Natural killer cell (primary cell): ENCODE data around the gene SEC22C. TPM values are rescaled to one million over a fixed set of nuclear protein-coding genes. Genes with fewer than 3 reads are reported as not detected.

ENCODE experiments used
- ATAC-seq, 3 donors: fragments of 150-1000 bp in 2 of 3; fragments of 200-7000 bp in 1 of 3; cut with Tn5 transposase; 1 replicate in 1 of 3; 2 replicates in 2 of 3; pipeline ENCODE4 v1.10.0; 2021; ENCODE audit warnings: mild to moderate bottlenecking in 2 of 3, moderate library complexity in 2 of 3
- DNase-seq, 2 donors: peaks; one replicate each; pipeline versions ENCODE4 v3.0.0 to v3.0.0-alpha.2; 2013 to 2021; ENCODE audit warnings: mixed read lengths in 1 of 2
- H3K27ac ChIP-seq: one replicate; pipeline ENCODE4 v1.5.1; 2013; ENCODE audit warnings: mild to moderate bottlenecking, low read length
- H3K27me3 ChIP-seq: one replicate; pipeline ENCODE4 v1.6.1; 2013; ENCODE audit warnings: low read length; ENCODE audit not compliant: control insufficient read depth, insufficient read depth
- H3K36me3 ChIP-seq: one replicate; pipeline ENCODE4 v1.6.1; 2013; ENCODE audit warnings: low read length; ENCODE audit not compliant: control insufficient read depth, insufficient read depth
- H3K4me1 ChIP-seq: one replicate; pipeline ENCODE4 v1.6.1; 2013; ENCODE audit warnings: low read length; ENCODE audit not compliant: control insufficient read depth, insufficient read depth
- H3K4me3 ChIP-seq: one replicate; pipeline ENCODE4 v1.5.1; 2013; ENCODE audit warnings: low read length
- H3K9me3 ChIP-seq: one replicate; pipeline ENCODE4 v1.6.1; 2013; ENCODE audit warnings: low read length; ENCODE audit not compliant: control insufficient read depth, insufficient read depth
- H3K27ac Mint-ChIP-seq, 2 donors: one replicate each; pipeline ENCODE4 v1.8.0; 2022; ENCODE audit warnings: mild to moderate bottlenecking in 2 of 2, mixed read lengths in 2 of 2, moderate library complexity in 1 of 2
- H3K27me3 Mint-ChIP-seq, 2 donors: one replicate each; pipeline ENCODE4 v1.8.0; 2022; ENCODE audit warnings: low read depth in 2 of 2, mixed read lengths in 2 of 2
- H3K36me3 Mint-ChIP-seq: one replicate; pipeline ENCODE4 v1.8.0; 2022; ENCODE audit warnings: mixed read lengths
- H3K4me1 Mint-ChIP-seq, 2 donors: one replicate each; pipeline ENCODE4 v1.8.0; 2022; ENCODE audit warnings: mixed read lengths in 2 of 2
- H3K4me3 Mint-ChIP-seq: one replicate; pipeline ENCODE4 v1.8.0; 2022; ENCODE audit warnings: mild to moderate bottlenecking, moderate library complexity, mixed read lengths
- H3K9me3 Mint-ChIP-seq, 2 donors: one replicate each; pipeline ENCODE4 v1.8.0; 2022; ENCODE audit warnings: mixed read lengths in 2 of 2
- CTCF ChIP-seq: fragments of 200-600 bp; IDR thresholded peaks from one replicate; pipeline ENCODE4 v1.8.0; 2022; ENCODE audit warnings: antibody characterized with exemption
- WGBS: methylation state at CpG from one replicate; pipeline ENCODE4 v1.1.7; 2013; ENCODE audit warnings: missing lambda C conversion rate; ENCODE audit not compliant: insufficient coverage; 5-methylcytosine and 5-hydroxymethylcytosine counted together
- intact Hi-C: fragments of 100-400 bp; cut with micrococcal nuclease; formaldehyde crosslinking; loops from one replicate; pipeline ENCODE4 v1.14.2; 2022
- total RNA-seq, 4 donors: library from RNA; stranded (reverse); fragments of 120-200 nt in 1 of 4; gene quantifications; one replicate each; pipeline versions ENCODE4 v1.2.3 to v1.2.4, GENCODE V29; 2013 to 2022

The SEC22C gene
- total RNA-seq, 3 donors from 2014 or later (not counting 1 experiment from before 2014, with no cell fraction given): 51.3 to 60.4 (median 55.9) TPM

GRCh38 chr3:42532229-42532628 lies 49.5 kb downstream of the SEC22C start:
- ATAC-seq (no peak), DNase-seq (no peak)
- Mint-ChIP-seq H3K36me3 (no peaks in the 10 kb centered on the region), H3K4me3 (no peak overlapping the region), H3K9me3 (peaks cover 0 to 3% of the 10 kb centered on the region in 2 donors), H3K4me1 (peaks cover 0 to 22% of the 10 kb centered on the region in 2 donors), H3K27ac (no peak overlapping the region), H3K27me3 (no peaks in the 10 kb centered on the region)
- H3K4me3 ChIP-seq: no peak overlapping the region
- no peaks in the 10 kb centered on the region for H3K9me3 ChIP-seq
- H3K36me3 ChIP-seq: no peaks in the 10 kb centered on the region
- no peak for TF ChIP-seq CTCF
- H3K27me3 ChIP-seq: no peaks in the 10 kb centered on the region
- intact Hi-C loops: no loop called here
- WGBS: 94% methylated on average over 4 of the region's 4 CpGs
- peaks cover 29% of the 10 kb centered on the region for H3K4me1 ChIP-seq
- H3K27ac ChIP-seq: no peak overlapping the region

GRCh38 chr3:42531470-42531869 lies 50.3 kb downstream of the SEC22C start:
- WGBS: 91% methylated on average over 6 of the region's 6 CpGs
- DNase-seq: no peak
- ATAC-seq: no peak
- no peak overlapping the region for H3K27ac ChIP-seq
- intact Hi-C loops: no loop called here
- Mint-ChIP-seq H3K36me3 (no peaks in the 10 kb centered on the region), H3K4me3 (no peak overlapping the region), H3K9me3 (peaks cover 0 to 3% of the 10 kb centered on the region in 2 donors), H3K27ac (no peak overlapping the region), H3K4me1 (peaks cover 5 to 28% of the 10 kb centered on the region in 2 donors), H3K27me3 (no peaks in the 10 kb centered on the region)
- H3K27me3 ChIP-seq: no peaks in the 10 kb centered on the region
- no peak for TF ChIP-seq CTCF
- peaks cover 36% of the 10 kb centered on the region for H3K4me1 ChIP-seq
- H3K36me3 ChIP-seq: no peaks in the 10 kb centered on the region
- no peak overlapping the region for H3K4me3 ChIP-seq
- no peaks in the 10 kb centered on the region for H3K9me3 ChIP-seq

- H3K4me3 Mint-ChIP-seq: no peak overlapping the region
- no peak overlapping the region for H3K4me3 ChIP-seq
- H3K4me1 Mint-ChIP-seq: peaks cover 5 to 28% of the 10 kb centered on the region in 2 donors
- no peak overlapping the region for H3K27ac ChIP-seq
- H3K36me3 Mint-ChIP-seq: no peaks in the 10 kb centered on the region
- no peak for DNase-seq
- H3K27me3 Mint-ChIP-seq: no peaks in the 10 kb centered on the region
- intact Hi-C loops: no loop called here
- peaks cover 0 to 3% of the 10 kb centered on the region in 2 donors for H3K9me3 Mint-ChIP-seq
- H3K9me3 ChIP-seq: no peaks in the 10 kb centered on the region
- H3K27me3 ChIP-seq: no peaks in the 10 kb centered on the region
- no peak overlapping the region for H3K27ac Mint-ChIP-seq
- H3K4me1 ChIP-seq: peaks cover 41% of the 10 kb centered on the region
- H3K36me3 ChIP-seq: no peaks in the 10 kb centered on the region
- no peak for TF ChIP-seq CTCF
- ATAC-seq: no peak
Measured at GRCh38 chr3:42530073-42530472, 51.7 kb downstream of the SEC22C start.

- Mint-ChIP-seq H3K27ac (no peak overlapping the region), H3K4me1 (peaks cover 5 to 28% of the 10 kb centered on the region in 2 donors), H3K4me3 (peak overlapping the region; percentile 59), H3K9me3 (peaks cover 0 to 3% of the 10 kb centered on the region in 2 donors), H3K27me3 (no peaks in the 10 kb centered on the region), H3K36me3 (no peaks in the 10 kb centered on the region)
- Histone ChIP-seq H3K4me1 (peaks cover 41% of the 10 kb centered on the region), H3K36me3 (no peaks in the 10 kb centered on the region), H3K27ac (no peak overlapping the region), H3K27me3 (no peaks in the 10 kb centered on the region), H3K4me3 (no peak overlapping the region), H3K9me3 (no peaks in the 10 kb centered on the region)
- TF ChIP-seq CTCF: no peak
- 31% methylated on average over 2 of the region's 2 CpGs for WGBS
- intact Hi-C loops: no loop called here
- ATAC-seq (peak in 1 of 3 donors; percentile 37), DNase-seq (peak in 1 of 2 donors; percentile 55)
Measured at GRCh38 chr3:42529468-42529867, 52.3 kb downstream of the SEC22C start.
